Liver (tissue), 9 donors: ENCODE data around the gene TST. TPM values are rescaled to one million over a fixed set of nuclear protein-coding genes. Genes with fewer than 3 reads are reported as not detected.

Experiments used
- DNase-seq: peaks from one replicate; pipeline ENCODE4 v3.0.0-alpha.2; 2017; ENCODE audit warnings: low spot score
- H3K27ac ChIP-seq, 2 donors: one replicate each; pipeline ENCODE4 v1.7.0; 2013; ENCODE audit warnings: inconsistent platforms in 2 of 2, low read length in 2 of 2, control low read depth in 1 of 2, low read depth in 1 of 2, mild to moderate bottlenecking in 1 of 2
- H3K27me3 ChIP-seq, 4 donors: one replicate each; pipeline versions ENCODE4 v1.6.1 to v1.7.0; 2013; ENCODE audit warnings: low read length in 3 of 4, inconsistent platforms in 1 of 4, mild to moderate bottlenecking in 1 of 4, moderate library complexity in 1 of 4; ENCODE audit not compliant: control insufficient read depth in 4 of 4, insufficient read depth in 4 of 4
- H3K36me3 ChIP-seq, 4 donors: one replicate each; pipeline versions ENCODE4 v1.6.1 to v1.7.0; 2013; ENCODE audit warnings: low read length in 3 of 4, mild to moderate bottlenecking in 3 of 4, low read depth in 1 of 4, moderate library complexity in 1 of 4; ENCODE audit not compliant: control insufficient read depth in 4 of 4, insufficient read depth in 3 of 4
- H3K4me1 ChIP-seq, 4 donors: one replicate each; pipeline versions ENCODE4 v1.6.1 to v1.7.0; 2013; ENCODE audit warnings: low read length in 3 of 4, mild to moderate bottlenecking in 3 of 4, moderate library complexity in 1 of 4; ENCODE audit not compliant: control insufficient read depth in 4 of 4, insufficient read depth in 4 of 4
- H3K4me3 ChIP-seq, 3 donors: one replicate each; pipeline versions ENCODE4 v1.6.1 to v1.7.0; 2013; ENCODE audit warnings: low read length in 3 of 3, control low read depth in 1 of 3, low read depth in 1 of 3, mild to moderate bottlenecking in 1 of 3
- H3K9ac ChIP-seq, 2 donors: one replicate each; pipeline ENCODE4 v1.7.0; 2013; ENCODE audit warnings: low read length in 2 of 2, mild to moderate bottlenecking in 2 of 2, moderate library complexity in 2 of 2, control low read depth in 1 of 2, low read depth in 1 of 2
- H3K9me3 ChIP-seq, 4 donors: one replicate each; pipeline versions ENCODE4 v1.6.1 to v1.7.0; 2013; ENCODE audit warnings: low read length in 3 of 4; ENCODE audit not compliant: control insufficient read depth in 4 of 4
- EGR1 ChIP-seq, 2 donors: IDR thresholded peaks; 2 replicates each; pipeline ENCODE4 v1.6.1; 2016 to 2018; ENCODE audit warnings: antibody characterized with exemption in 2 of 2, low read depth in 2 of 2
- FOXA1 ChIP-seq: IDR thresholded peaks from 2 replicates; pipeline ENCODE4 v1.6.1; 2016; ENCODE audit warnings: antibody characterized with exemption
- GABPA ChIP-seq, 2 donors: IDR thresholded peaks in 1 of 2; conservative IDR thresholded peaks in 1 of 2; 2 replicates each; pipeline ENCODE4 v1.6.1; 2016; ENCODE audit warnings: antibody characterized with exemption in 2 of 2, mild to moderate bottlenecking in 1 of 2, moderate library complexity in 1 of 2
- HNF4A ChIP-seq, 2 donors: conservative IDR thresholded peaks; 2 replicates each; pipeline ENCODE4 v1.6.1; 2016; ENCODE audit warnings: antibody characterized with exemption in 2 of 2, mild to moderate bottlenecking in 2 of 2
- HNF4G ChIP-seq: IDR thresholded peaks from 2 replicates; pipeline ENCODE4 v1.6.1; 2016; ENCODE audit warnings: antibody characterized with exemption
- JUND ChIP-seq, 2 donors: IDR thresholded peaks; 2 replicates each; pipeline ENCODE4 v1.6.1; 2016; ENCODE audit warnings: antibody characterized with exemption in 2 of 2
- NR2F2 ChIP-seq: IDR thresholded peaks from 2 replicates; pipeline ENCODE4 v1.6.1; 2016; ENCODE audit warnings: antibody characterized with exemption
- RAD21 ChIP-seq, 2 donors: IDR thresholded peaks; 2 replicates each; pipeline ENCODE4 v1.6.1; 2016; ENCODE audit warnings: antibody characterized with exemption in 2 of 2, mild to moderate bottlenecking in 2 of 2
- SP1 ChIP-seq: IDR thresholded peaks from 2 replicates; pipeline ENCODE4 v1.6.1; 2018; ENCODE audit warnings: antibody characterized with exemption, mild to moderate bottlenecking
- TAF1 ChIP-seq: conservative IDR thresholded peaks from 2 replicates; pipeline ENCODE4 v1.6.1; 2016; ENCODE audit warnings: antibody characterized with exemption, mild to moderate bottlenecking
- YY1 ChIP-seq: IDR thresholded peaks from 2 replicates; pipeline ENCODE4 v1.6.1; 2016; ENCODE audit warnings: antibody characterized with exemption, mild to moderate bottlenecking
- WGBS: extraction: QIAGEN DNeasy Blood & Tissue Kit; methylation state at CpG from one replicate; pipeline ENCODE4 v1.1.7; 2013; 5-methylcytosine and 5-hydroxymethylcytosine counted together
- polyA plus RNA-seq, 2 donors: library from polyadenylated mRNA; stranded (reverse) in 1 of 2; unstranded in 1 of 2; fragments of 200-250 nt in 1 of 2; fragments of >200 nt in 1 of 2; fragmentation: Nextera tagmentation in 1 of 2; extraction: Ambion mirVana in 1 of 2; gene quantifications; one replicate each; pipeline versions ENCODE4 v1.2.1 to v1.2.3, GENCODE V29; 2013 to 2015
- total RNA-seq, 2 donors: library from RNA; depleted of rRNA; stranded (reverse); fragments of >200 nt; gene quantifications; one replicate each; pipeline ENCODE4 v1.2.3, GENCODE V29; 2014
- TF ChIP-seq, protein P1 (sequence below): fragments of 150-350 bp; IDR thresholded peaks from 2 replicates; pipeline ENCODE4 v1.5.1; 2017; ENCODE audit warnings: improper control_type of control experiment, low read depth, low read length; ENCODE audit not compliant: missing input control
- TF ChIP-seq, protein P2 (sequence below): IDR thresholded peaks from 2 replicates; pipeline ENCODE4 v1.6.1; 2016; ENCODE audit warnings: antibody characterized with exemption, mild to moderate bottlenecking
- TF ChIP-seq, protein P3 (sequence below): IDR thresholded peaks from 2 replicates; pipeline ENCODE4 v1.6.1; 2016; ENCODE audit warnings: antibody characterized with exemption
- donor health status: healthy.
- donor health status: healthy.
- donor health status: healthy.
- donor health status: healthy.
- donor health status: healthy.

The TST gene
- total and polyA plus RNA-seq, 4 donors: 186 to 404 (median 292) TPM

DNA sequence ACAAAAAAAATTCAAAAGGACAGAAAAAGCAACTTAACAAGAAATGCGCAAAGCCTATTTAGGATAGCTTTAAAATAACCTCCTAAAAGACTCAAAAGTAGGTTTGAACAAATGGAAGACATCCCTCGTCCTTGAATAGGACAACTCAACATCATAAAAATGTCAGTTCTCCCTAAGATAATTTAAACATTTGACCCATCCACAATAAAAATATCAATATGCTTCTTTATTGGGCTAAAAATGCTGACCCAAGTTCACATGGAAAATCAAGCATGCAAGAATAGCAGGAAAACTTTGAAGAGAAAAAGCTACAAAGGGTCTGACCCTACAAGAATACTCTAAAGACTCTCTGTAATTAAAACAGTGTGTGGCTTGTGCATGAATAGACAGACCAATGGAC, 20.2 kb upstream of the TST start:
- 94% methylated on average over 2 of the region's 2 CpGs for WGBS
- peaks cover 8 to 45% (median 34%) of the 10 kb centered on the region in 4 donors for H3K4me1 ChIP-seq
- no peak for TF ChIP-seq TAF1
- TF ChIP-seq HNF4A (conservative IDR thresholded peaks at IDR 0.05): no peak
- no peak for TF ChIP-seq HNF4G
- no peak for TF ChIP-seq FOXA1
- TF ChIP-seq RAD21 (IDR thresholded peaks at IDR 0.05): no peak
- H3K9me3 ChIP-seq: no peaks in the 10 kb centered on the region
- no peak overlapping the region for H3K4me3 ChIP-seq
- H3K27ac ChIP-seq: no peak overlapping the region
- H3K9ac ChIP-seq: no peak overlapping the region
- no peaks in the 10 kb centered on the region for H3K36me3 ChIP-seq
- DNase-seq: no peak
- no peaks in the 10 kb centered on the region for H3K27me3 ChIP-seq

DNA sequence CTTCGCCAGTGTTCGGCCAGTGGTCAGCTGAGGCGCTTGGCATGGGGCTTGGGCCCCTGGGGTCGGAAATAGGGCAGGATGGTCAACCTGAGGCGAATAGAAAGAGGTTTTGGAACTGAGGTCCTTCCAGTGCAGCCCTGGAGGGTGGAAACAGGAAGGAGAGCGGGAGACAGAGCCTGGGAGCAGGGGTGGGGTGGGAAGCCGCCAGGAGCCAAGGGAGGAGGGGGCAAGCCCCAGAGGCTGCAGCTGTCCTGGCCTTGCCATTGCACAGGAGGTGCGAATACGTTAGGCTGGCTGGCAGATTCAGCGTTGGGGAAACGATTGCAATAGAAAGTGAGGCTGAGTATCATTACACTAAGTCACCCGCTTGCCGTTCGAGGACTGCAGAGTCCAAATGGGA, 18.4 kb upstream of the TST start:
- Histone ChIP-seq H3K4me3 (no peak overlapping the region), H3K27ac (no peak overlapping the region), H3K4me1 (peaks cover 3 to 45% (median 31%) of the 10 kb centered on the region in 4 donors), H3K36me3 (no peaks in the 10 kb centered on the region), H3K9me3 (no peaks in the 10 kb centered on the region), H3K9ac (no peak overlapping the region), H3K27me3 (no peaks in the 10 kb centered on the region)
- TF ChIP-seq YY1 (no peak), HNF4G (no peak), FOXA1 (no peak), EGR1 (IDR thresholded peaks at IDR 0.05; ENCODE audit: low read depth in 2 of 2) (no peak), JUND (IDR thresholded peaks at IDR 0.05) (no peak), SP1 (no peak), GABPA (IDR thresholded peaks at IDR 0.05 in 1 of 2, conservative IDR thresholded peaks at IDR 0.05 in 1 of 2) (no peak), NR2F2 (no peak)
- TF ChIP-seq, protein P1, sequence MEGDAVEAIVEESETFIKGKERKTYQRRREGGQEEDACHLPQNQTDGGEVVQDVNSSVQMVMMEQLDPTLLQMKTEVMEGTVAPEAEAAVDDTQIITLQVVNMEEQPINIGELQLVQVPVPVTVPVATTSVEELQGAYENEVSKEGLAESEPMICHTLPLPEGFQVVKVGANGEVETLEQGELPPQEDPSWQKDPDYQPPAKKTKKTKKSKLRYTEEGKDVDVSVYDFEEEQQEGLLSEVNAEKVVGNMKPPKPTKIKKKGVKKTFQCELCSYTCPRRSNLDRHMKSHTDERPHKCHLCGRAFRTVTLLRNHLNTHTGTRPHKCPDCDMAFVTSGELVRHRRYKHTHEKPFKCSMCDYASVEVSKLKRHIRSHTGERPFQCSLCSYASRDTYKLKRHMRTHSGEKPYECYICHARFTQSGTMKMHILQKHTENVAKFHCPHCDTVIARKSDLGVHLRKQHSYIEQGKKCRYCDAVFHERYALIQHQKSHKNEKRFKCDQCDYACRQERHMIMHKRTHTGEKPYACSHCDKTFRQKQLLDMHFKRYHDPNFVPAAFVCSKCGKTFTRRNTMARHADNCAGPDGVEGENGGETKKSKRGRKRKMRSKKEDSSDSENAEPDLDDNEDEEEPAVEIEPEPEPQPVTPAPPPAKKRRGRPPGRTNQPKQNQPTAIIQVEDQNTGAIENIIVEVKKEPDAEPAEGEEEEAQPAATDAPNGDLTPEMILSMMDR: no peak
- TF ChIP-seq, protein P2, sequence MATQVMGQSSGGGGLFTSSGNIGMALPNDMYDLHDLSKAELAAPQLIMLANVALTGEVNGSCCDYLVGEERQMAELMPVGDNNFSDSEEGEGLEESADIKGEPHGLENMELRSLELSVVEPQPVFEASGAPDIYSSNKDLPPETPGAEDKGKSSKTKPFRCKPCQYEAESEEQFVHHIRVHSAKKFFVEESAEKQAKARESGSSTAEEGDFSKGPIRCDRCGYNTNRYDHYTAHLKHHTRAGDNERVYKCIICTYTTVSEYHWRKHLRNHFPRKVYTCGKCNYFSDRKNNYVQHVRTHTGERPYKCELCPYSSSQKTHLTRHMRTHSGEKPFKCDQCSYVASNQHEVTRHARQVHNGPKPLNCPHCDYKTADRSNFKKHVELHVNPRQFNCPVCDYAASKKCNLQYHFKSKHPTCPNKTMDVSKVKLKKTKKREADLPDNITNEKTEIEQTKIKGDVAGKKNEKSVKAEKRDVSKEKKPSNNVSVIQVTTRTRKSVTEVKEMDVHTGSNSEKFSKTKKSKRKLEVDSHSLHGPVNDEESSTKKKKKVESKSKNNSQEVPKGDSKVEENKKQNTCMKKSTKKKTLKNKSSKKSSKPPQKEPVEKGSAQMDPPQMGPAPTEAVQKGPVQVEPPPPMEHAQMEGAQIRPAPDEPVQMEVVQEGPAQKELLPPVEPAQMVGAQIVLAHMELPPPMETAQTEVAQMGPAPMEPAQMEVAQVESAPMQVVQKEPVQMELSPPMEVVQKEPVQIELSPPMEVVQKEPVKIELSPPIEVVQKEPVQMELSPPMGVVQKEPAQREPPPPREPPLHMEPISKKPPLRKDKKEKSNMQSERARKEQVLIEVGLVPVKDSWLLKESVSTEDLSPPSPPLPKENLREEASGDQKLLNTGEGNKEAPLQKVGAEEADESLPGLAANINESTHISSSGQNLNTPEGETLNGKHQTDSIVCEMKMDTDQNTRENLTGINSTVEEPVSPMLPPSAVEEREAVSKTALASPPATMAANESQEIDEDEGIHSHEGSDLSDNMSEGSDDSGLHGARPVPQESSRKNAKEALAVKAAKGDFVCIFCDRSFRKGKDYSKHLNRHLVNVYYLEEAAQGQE: no peak
- TF ChIP-seq, protein P3, sequence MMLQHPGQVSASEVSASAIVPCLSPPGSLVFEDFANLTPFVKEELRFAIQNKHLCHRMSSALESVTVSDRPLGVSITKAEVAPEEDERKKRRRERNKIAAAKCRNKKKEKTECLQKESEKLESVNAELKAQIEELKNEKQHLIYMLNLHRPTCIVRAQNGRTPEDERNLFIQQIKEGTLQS: no peak
- 73% methylated on average over 14 of the region's 14 CpGs for WGBS
- DNase-seq: no peak
